UCSD-AML1 (cell line): Measurements from ENCODE around the gene RNF133.
"Not testable (repeated sequence)": the region's sequence is repeated elsewhere in the genome, so short reads cannot be mapped to it uniquely, and the experiment has no call there.

ENCODE experiments used
- DNase-seq: peaks from one replicate; lab custom pipeline; 2025; ENCODE audit not compliant: unreplicated experiment; lab: John Stamatoyannopoulos, UW

RNF133 gene

GRCh38 chr7:122689346-122690109 is 9.4 kb downstream of the RNF133 start:
- no peak for DNase-seq

GRCh38 chr7:122688400-122688998 is 10.4 kb downstream of the RNF133 start:
- DNase-seq = no peak

- no peak for DNase-seq
Observed at GRCh38 chr7:122686360-122686878, 12.5 kb downstream of the RNF133 start.

GRCh38 chr7:122684504-122684903 is 14.4 kb downstream of the RNF133 start:
- no peak for DNase-seq

- DNase-seq = no peak
Observed at GRCh38 chr7:122682815-122683550, 15.9 kb downstream of the RNF133 start.

- DNase-seq = not testable (repeated sequence)
Observed at GRCh38 chr7:122681186-122681585, 17.7 kb downstream of the RNF133 start.

- DNase-seq = no peak
Observed at GRCh38 chr7:122679813-122680212, 19.1 kb downstream of the RNF133 start.

GRCh38 chr7:122679269-122679709 is 19.6 kb downstream of the RNF133 start:
- DNase-seq = not testable (repeated sequence)

- no peak for DNase-seq
Observed at GRCh38 chr7:122677149-122677548, 21.8 kb downstream of the RNF133 start.

- no peak for DNase-seq
Observed at GRCh38 chr7:122676466-122676865, 22.5 kb downstream of the RNF133 start.

GRCh38 chr7:122675621-122676020 is 23.3 kb downstream of the RNF133 start:
- DNase-seq = no peak

- no peak for DNase-seq
Observed at GRCh38 chr7:122675011-122675410, 23.9 kb downstream of the RNF133 start.

- no peak for DNase-seq
Observed at GRCh38 chr7:122674502-122674901, 24.4 kb downstream of the RNF133 start.

- no peak for DNase-seq
Observed at GRCh38 chr7:122673951-122674350, 25.0 kb downstream of the RNF133 start.

GRCh38 chr7:122672536-122672935 is 26.4 kb downstream of the RNF133 start:
- DNase-seq = no peak

GRCh38 chr7:122663733-122664132 is 35.2 kb downstream of the RNF133 start:
- DNase-seq = no peak

GRCh38 chr7:122658856-122659255 is 40.1 kb downstream of the RNF133 start:
- DNase-seq = no peak

GRCh38 chr7:122653685-122654084 is 45.2 kb downstream of the RNF133 start:
- DNase-seq = no peak

GRCh38 chr7:122652876-122653275 is 46.0 kb downstream of the RNF133 start:
- DNase-seq = no peak

- DNase-seq = no peak
Observed at GRCh38 chr7:122651451-122651850, 47.5 kb downstream of the RNF133 start.
